Measurements from ENCODE around the gene GSTO2.
"Not testable (repeated sequence)": the region's sequence is repeated elsewhere in the genome, so short reads cannot be mapped to it uniquely, and the experiment has no call there.

GSTO2 gene

GRCh38 chr10:104246976-104247375 is 22.0 kb upstream of the GSTO2 start:
- H3F3A ChIP-seq (ENCODE audit: control insufficient read depth, insufficient read depth) = no peaks in the 10 kb centered on the region
- H3K4me2 ChIP-seq (ENCODE audit: low read length) = no peak overlapping the region
- no peaks in the 10 kb centered on the region for H3K9me2 ChIP-seq (replicated peaks; ENCODE audit: control insufficient read depth, low read length)
- H3K9me3 ChIP-seq (ENCODE audit: control insufficient read depth, insufficient read depth, low read length) = peaks cover 17% of the 10 kb centered on the region
- H3K27me3 ChIP-seq (ENCODE audit: control insufficient read depth, low read length) = peaks cover 2% of the 10 kb centered on the region; the same call in 1 of the 2 replicates
- no peaks in the 10 kb centered on the region for H3K36me3 ChIP-seq (ENCODE audit: control insufficient read depth, low read length)
- TF ChIP-seq CTCF (IDR thresholded peaks at IDR 0.05; ENCODE audit: low read depth, low read length, poor library complexity, severe bottlenecking) (no peak), EZH2phosphoT487 (IDR thresholded peaks at IDR 0.05; ENCODE audit: borderline replicate concordance, low read length) (no peak)
- H3K4me3 ChIP-seq (ENCODE audit: low read length) = no peak overlapping the region
- no peak overlapping the region for H3K27ac ChIP-seq (ENCODE audit: low read depth, low read length)
- H3K4me1 ChIP-seq (ENCODE audit: control insufficient read depth, low read length) = no peaks in the 10 kb centered on the region
- H4K20me1 ChIP-seq (ENCODE audit: control insufficient read depth, insufficient read depth, low read depth, low read length) = no peaks in the 10 kb centered on the region
- H3K79me2 ChIP-seq (ENCODE audit: control insufficient read depth, low read length) = no peaks in the 10 kb centered on the region

GRCh38 chr10:104247513-104248146 is 21.4 kb upstream of the GSTO2 start:
- Histone ChIP-seq H3F3A (ENCODE audit: control insufficient read depth, insufficient read depth) (no peaks in the 10 kb centered on the region), H4K20me1 (ENCODE audit: control insufficient read depth, insufficient read depth, low read depth, low read length) (no peaks in the 10 kb centered on the region), H3K27ac (ENCODE audit: low read depth, low read length) (no peak overlapping the region), H3K4me3 (ENCODE audit: low read length) (no peak overlapping the region), H3K9me3 (ENCODE audit: control insufficient read depth, insufficient read depth, low read length) (peaks cover 17% of the 10 kb centered on the region), H3K9me2 (replicated peaks; ENCODE audit: control insufficient read depth, low read length) (no peaks in the 10 kb centered on the region), H3K4me2 (ENCODE audit: low read length) (no peak overlapping the region), H3K79me2 (ENCODE audit: control insufficient read depth, low read length) (no peaks in the 10 kb centered on the region), H3K27me3 (ENCODE audit: control insufficient read depth, low read length) (peaks cover 2% of the 10 kb centered on the region; the same call in 1 of the 2 replicates), H3K4me1 (ENCODE audit: control insufficient read depth, low read length) (no peaks in the 10 kb centered on the region), H3K36me3 (ENCODE audit: control insufficient read depth, low read length) (no peaks in the 10 kb centered on the region)
- TF ChIP-seq EZH2phosphoT487 (IDR thresholded peaks at IDR 0.05; ENCODE audit: borderline replicate concordance, low read length) = no peak
- TF ChIP-seq CTCF (IDR thresholded peaks at IDR 0.05; ENCODE audit: low read depth, low read length, poor library complexity, severe bottlenecking) = no peak

GRCh38 chr10:104248931-104249330 is 20.1 kb upstream of the GSTO2 start:
- not testable (repeated sequence) for H3K4me3 ChIP-seq (ENCODE audit: low read length); H3K36me3 ChIP-seq (ENCODE audit: control insufficient read depth, low read length); H3K9me2 ChIP-seq (replicated peaks; ENCODE audit: control insufficient read depth, low read length); H3K4me2 ChIP-seq (ENCODE audit: low read length); H3K79me2 ChIP-seq (ENCODE audit: control insufficient read depth, low read length); H3K27me3 ChIP-seq (ENCODE audit: control insufficient read depth, low read length); H3K4me1 ChIP-seq (ENCODE audit: control insufficient read depth, low read length); H4K20me1 ChIP-seq (ENCODE audit: control insufficient read depth, insufficient read depth, low read depth, low read length); H3F3A ChIP-seq (ENCODE audit: control insufficient read depth, insufficient read depth); H3K27ac ChIP-seq (ENCODE audit: low read depth, low read length)
- H3K9me3 ChIP-seq (ENCODE audit: control insufficient read depth, insufficient read depth, low read length) = peaks cover 17% of the 10 kb centered on the region

GRCh38 chr10:104250371-104250770 is 18.6 kb upstream of the GSTO2 start:
- peaks cover 17% of the 10 kb centered on the region for H3K9me3 ChIP-seq (ENCODE audit: control insufficient read depth, insufficient read depth, low read length)
- no peaks in the 10 kb centered on the region for H4K20me1 ChIP-seq (ENCODE audit: control insufficient read depth, insufficient read depth, low read depth, low read length)
- H3K79me2 ChIP-seq (ENCODE audit: control insufficient read depth, low read length) = peaks cover 12% of the 10 kb centered on the region
- peaks cover 6% of the 10 kb centered on the region for H3K36me3 ChIP-seq (ENCODE audit: control insufficient read depth, low read length)
- no peak overlapping the region for H3K4me3 ChIP-seq (ENCODE audit: low read length)
- TF ChIP-seq EZH2phosphoT487 (IDR thresholded peaks at IDR 0.05; ENCODE audit: borderline replicate concordance, low read length) = no peak
- no peak for TF ChIP-seq CTCF (IDR thresholded peaks at IDR 0.05; ENCODE audit: low read depth, low read length, poor library complexity, severe bottlenecking)
- H3K4me1 ChIP-seq (ENCODE audit: control insufficient read depth, low read length) = peaks cover 6% of the 10 kb centered on the region
- no peak overlapping the region for H3K4me2 ChIP-seq (ENCODE audit: low read length)
- peaks cover 2% of the 10 kb centered on the region; the same call in 1 of the 2 replicates for H3K27me3 ChIP-seq (ENCODE audit: control insufficient read depth, low read length)
- no peaks in the 10 kb centered on the region for H3K9me2 ChIP-seq (replicated peaks; ENCODE audit: control insufficient read depth, low read length)
- no peaks in the 10 kb centered on the region for H3F3A ChIP-seq (ENCODE audit: control insufficient read depth, insufficient read depth)
- no peak overlapping the region for H3K27ac ChIP-seq (ENCODE audit: low read depth, low read length)

Measured in DOHH2 (cell line).